Renal cortex interstitium (tissue), 11 donors: ENCODE measurements around the gene ABCC1. TPM values are rescaled to one million over a fixed set of nuclear protein-coding genes. Genes with fewer than 3 reads are reported as not detected.

Experiments used
- DNase-seq, 11 donors: peaks; one replicate each; pipeline ENCODE4 v3.0.0-alpha.2; 2013; ENCODE audit warnings: low read depth in 9 of 11, low spot score in 4 of 11; ENCODE audit errors: extremely low read depth in 1 of 11
- polyA plus RNA-seq, 3 donors: library from polyadenylated mRNA; unstranded; fragments of 120-200 nt; gene quantifications; one replicate each; pipeline ENCODE4 v1.2.1, GENCODE V29; 2013; ENCODE audit not compliant: insufficient read length in 3 of 3

Gene ABCC1
- polyA plus RNA-seq, 3 donors, result 24.7 to 35.0 (median 25.4) TPM

DNA sequence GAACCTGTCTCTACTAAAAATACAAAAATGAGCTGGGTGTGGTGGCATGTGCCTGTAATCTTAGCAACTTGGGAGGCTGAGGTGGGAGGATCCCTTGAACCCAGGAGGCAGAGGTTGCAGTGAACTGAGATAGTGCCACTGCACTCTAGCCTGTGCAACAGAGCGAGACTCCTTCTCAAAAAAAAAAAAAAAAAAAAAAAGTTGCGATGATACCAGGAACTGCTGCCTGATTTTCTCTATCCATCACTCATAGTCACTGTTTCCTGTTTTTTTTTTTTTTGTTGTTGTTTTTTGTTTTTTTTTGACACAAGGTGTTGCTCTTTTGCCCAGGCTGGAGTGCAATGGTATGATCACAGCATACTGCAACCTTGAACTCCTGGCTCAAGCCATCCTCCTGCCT, 59.2 kb downstream of the ABCC1 start:
- DNase-seq, result no peak

DNA sequence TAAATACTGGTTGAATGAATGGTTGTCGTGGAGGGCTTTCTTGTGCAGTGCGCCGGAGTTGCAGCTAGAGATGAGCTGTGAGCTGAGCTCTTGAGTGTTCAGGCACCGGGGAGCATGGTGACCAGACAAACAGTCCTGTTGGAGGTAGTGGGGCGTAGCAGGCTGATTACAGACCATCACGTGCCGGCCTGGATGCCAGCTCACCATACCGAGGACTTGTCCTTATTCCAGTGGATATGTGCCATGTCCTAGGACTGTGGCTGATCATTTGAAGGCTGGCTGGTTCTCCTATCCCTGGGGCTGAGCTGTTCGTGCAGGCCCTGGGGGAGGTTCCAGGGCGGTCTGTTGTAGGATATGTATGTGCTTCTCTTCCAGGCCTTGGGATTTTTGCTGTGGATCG, 60.0 kb downstream of the ABCC1 start:
- DNase-seq, result no peak

DNA sequence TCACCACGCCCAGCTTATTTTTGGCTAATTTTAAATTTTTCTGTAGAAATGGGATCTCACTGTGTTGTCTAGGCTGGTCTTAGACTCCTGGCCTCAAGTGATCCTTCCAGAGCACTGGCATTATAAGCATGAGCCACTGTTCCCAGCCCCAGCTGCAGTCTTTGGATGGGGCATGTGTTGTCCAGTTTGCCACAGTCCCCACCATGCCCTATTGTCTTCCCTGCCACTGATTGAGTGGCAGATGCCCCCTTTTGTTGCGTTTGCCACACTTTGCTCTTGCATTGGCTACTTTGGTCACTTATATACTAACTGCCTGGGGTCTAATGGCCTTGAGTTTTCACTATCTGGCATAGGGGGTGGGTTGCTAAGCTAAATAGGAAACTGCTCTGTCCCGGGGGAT, 60.8 kb downstream of the ABCC1 start:
- DNase-seq, result no peak

DNA sequence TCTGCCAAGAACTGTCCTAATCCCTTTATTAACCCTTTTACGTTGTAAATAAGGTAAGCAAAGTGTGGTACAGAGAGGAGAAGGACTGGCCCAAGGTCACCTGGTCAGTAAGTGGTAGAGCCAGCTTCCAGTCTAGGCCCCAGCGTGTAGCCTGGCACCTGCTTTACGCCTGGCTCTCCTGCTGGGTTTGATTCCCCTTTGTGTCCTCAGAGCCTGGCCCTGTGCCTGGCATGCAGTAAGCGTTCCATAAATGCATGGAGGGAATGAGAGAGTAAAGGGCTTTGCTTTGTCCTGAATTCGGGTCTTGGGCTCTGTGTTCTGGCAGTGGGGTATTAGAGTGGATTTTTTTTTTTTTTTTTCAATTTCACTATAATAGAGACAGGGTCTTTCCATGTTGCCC, 62.7 kb downstream of the ABCC1 start:
- no peak for DNase-seq

DNA sequence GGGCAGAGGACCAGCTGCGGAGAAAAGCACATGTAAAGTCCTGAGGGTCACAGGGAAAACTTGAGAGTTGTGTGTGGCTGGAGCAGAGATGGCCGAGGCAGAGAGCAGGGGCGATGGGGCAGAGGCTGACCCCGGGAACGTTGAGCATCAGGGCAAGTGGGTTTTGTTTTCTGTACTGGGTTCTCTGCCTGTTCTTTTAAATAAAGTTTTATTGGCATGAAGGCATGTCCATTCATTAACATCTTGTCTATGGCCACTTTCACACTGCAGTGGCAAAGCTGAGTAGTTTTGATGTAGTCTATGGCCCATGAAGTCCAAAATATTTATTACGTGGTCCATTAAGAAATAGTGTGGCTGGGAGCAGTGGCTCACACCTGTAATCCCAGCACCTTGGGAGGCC, 64.4 kb downstream of the ABCC1 start:
- DNase-seq, result no peak

DNA sequence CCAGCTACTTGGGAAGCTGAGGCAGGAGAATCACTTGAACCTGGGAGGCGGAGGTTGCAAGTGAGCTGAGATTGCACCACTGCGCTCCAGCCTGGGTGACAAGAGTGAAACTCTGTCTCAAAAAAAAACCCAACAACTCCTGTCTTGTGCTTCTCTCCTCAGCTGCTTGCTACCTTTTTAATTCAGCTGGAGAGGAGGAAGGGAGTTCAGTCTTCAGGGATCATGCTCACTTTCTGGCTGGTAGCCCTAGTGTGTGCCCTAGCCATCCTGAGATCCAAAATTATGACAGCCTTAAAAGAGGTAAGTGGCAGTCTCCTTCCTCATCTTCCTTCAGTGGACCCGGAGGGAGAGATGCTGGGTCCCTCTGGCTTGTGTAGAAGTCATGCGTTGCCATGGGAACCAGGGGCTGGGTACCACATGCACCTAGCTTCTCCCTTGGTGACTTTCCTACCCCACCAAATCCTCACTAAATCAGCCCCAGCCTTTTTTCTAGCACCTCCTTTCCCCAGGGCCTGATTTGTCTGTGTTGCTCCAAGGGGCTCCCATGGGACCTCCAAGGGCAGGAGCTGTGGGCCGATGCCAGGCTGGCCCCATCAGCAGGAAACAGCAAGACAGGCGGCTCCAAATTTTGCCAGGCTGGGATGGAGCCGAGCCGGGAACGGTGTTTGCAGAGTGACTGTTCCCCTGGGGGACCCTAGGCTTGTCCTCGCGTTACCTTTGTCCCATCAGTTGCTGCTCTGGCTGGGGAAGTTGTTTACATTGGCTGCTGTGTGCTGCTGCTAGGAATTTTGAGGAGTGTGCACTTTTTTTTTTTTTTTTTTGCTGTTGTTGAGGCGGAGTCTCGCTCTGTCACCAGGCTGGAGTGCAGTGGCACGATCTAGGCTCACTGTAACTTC, 65.2 kb downstream of the ABCC1 start:
- DNase-seq, result no peak

DNA sequence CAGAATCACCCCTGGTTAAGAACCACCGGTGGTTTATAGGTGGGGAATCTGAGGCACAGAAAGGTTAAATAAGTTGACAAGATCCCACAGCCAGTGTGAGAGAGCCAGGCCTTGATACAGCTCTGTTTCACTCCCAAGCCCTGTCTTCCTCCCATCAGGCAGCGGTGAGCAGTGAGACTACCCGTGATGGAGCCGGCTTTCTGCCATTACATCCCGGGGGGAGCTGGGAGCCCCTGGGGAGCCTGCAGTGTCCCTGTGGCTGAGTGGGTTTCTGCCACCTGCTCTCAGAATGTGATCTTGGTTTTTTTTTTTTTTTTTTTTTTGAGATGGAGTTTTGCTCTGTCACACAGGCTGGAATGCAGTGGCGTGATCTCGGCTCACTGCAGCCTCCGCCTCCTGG, 66.4 kb downstream of the ABCC1 start:
- no peak for DNase-seq

DNA sequence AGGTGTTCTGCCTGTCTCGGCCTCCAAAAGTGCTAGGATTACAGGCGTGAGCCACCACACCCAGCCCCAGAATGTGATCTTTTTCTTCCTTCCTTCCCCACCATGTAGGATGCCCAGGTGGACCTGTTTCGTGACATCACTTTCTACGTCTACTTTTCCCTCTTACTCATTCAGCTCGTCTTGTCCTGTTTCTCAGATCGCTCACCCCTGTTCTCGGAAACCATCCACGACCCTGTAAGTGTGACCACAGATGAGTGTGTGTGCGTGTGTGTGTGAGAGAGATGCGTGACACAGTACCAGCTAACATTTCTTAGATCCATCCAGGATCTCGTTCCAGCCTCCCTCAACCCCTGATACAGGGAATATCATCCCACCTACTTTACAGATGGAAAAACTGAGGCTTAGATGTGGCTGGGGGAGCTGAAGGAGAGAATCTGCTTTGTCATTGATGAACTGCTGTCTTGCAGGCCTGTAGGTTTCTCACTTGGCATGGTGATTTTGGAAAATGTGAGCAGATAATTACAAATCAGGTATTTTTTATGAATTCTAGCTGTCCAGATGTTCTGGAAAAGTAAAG, 67.1 kb downstream of the ABCC1 start:
- no peak for DNase-seq

DNA sequence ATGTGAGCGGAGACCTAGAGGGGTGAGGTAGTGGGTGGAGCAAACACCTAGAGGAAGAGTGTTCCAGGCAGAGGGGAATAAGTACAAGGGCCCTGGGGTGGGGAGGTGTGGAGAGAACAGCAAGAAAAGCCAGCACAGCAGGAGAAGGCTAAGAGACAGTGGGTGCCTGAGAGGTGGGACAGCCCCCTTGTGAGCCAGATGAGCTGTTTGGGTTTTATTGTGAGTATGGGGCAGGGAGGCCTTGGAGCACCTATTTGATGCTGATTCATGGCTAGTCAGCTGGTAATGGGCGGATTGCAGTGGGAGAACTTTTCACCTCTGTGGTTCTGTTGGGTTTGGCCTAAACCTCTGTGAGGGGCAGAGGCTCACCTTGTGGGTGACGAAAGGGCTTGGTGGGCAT, 68.4 kb downstream of the ABCC1 start:
- no peak for DNase-seq

DNA sequence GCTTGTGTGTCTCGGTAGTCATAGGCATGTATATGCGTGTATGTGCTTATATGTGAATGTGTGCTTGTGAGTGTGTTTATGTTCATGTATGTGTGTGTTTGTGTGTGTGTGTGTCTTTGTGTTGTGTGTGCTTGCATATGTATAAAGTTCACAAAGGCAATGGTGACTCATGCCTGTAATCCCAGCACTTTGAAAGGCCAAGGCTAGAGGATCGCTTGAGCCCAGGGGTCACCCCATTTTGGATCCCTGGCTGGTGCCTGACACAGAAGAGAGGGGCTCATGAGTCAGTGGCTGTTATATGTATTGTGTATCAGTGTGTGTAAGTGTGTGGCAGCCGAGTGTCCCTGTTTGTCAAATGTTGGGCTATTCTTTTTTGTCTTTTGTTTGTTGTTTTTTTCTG, 69.3 kb downstream of the ABCC1 start:
- DNase-seq, result no peak

DNA sequence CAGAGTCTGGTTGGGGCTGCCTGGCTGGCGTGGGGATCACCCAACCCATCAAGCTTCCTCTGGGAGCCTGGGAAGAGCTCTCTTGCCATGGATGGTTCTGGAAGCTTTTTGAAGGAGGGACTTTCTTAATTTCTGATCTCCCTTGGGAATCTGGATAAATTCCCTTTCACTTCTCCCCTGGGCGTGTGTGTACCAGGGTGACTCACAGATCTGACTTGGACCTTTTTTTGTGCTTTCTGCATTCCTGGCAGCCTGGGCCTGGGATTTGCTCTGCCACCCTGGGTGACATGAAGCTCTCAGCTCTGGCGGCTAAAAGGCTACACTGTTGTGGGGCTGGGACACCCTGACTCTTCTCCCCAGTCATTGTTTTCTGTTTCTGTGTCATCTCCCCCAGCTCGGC, 70.1 kb downstream of the ABCC1 start:
- no peak for DNase-seq

DNA sequence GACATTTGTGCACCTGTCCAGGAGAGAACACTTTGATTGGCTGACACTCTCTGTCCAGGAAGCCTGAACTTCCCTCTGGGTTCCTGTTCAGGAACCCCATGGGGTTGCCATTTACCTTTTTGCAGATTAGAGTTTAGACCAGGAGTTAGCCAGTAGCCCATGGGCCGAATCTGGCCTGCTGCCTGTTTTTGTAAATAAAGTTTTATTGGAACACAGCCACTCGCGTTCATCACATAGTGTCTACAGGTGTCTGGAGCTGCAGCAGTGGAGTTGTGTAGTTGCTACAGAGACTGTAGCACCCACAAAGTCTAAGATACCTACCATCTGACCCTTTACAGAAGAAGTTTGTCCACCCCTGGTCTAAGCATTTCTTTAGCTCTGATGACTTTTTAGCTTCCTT, 70.9 kb downstream of the ABCC1 start:
- no peak for DNase-seq

DNA sequence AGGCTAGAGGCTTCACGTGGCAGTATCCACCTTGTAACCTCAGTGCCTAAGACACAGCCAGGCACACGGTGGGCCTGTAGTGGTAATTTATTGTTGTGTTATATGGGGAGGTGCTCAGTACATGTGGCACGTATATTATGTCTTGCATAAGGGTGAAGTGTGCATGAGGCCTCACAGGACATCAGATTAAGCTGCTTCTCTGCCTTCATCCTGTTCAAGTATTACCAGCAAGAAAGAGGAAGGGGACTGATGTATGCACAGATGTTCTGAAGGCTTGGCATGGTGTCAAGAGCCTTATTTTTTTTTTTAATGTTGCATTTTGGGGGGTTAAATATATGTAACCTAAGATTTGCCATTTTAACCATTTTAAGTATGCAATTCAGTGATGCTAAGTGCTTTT, 71.6 kb downstream of the ABCC1 start:
- no peak for DNase-seq

DNA sequence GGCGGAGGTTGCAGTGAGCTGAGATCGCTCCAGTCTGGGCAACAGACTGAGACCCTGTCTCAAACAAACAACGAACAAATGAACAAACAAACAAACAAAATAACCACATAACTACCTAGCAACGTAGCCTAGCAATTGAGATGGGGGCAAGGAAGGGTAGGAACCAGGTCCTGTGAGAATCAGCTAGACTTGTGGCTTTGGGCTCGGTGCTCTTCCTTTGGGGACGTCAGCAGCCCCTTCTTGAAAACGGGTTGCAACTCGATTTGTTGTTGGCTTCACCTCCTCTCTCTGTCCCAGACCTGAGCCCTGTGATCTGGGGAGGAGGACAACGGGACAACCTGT, 72.2 kb downstream of the ABCC1 start:
- no peak for DNase-seq

DNA sequence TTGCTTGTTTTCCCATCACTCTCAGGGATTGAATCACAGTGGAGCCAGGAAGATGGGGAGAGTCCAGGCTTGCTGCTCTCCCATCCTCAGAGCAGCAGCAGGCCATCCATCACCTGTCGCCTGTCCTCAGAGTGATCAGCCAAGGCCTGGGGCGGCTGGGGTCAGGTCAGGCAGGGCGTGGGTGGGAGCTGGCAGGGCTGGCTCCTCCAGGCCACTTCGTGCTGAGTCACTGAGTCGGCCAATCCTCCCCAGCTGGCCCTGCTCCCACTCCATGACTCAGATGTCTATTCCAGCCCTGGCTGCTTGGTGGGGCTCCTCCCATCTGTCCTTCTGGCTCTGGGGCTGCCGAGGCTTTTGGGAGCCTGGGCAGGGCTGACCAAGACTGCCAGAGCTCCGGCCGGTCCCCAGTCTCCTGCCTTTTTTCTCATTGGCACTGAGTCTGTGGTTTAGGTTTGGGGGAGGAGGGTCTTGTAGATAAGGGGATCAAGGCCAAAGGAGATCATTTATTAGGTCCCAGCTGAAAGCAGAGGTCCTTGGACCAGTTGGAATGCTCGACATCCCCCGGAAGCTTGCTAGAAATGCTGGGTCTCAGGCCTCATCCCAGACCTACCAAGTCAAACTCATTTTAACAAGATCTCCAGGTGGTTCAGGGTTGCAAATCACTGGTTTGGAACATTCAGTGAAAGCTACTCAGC, 72.7 kb downstream of the ABCC1 start:
- DNase-seq, result peak in 9 of 11 donors; percentile 53 to 81 (median 70)

DNA sequence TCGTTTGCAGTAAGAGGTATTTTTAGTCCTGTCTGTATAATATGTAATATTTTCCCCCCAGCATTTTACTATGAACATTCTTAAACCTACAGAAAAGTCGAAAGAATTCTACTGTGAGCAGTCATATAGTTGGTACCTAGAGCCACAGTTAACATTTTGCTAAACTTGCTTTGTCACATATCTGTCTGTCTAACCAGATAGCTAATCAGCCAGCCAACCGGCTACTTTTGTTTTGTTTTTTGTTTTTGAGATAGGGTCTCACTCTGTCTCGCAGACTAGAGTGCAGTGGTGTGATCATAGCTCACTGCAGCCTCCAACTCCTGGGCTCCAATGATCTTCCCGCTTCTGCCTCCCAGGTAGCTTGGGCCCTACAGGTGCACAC, 73.3 kb downstream of the ABCC1 start:
- DNase-seq, result no peak

DNA sequence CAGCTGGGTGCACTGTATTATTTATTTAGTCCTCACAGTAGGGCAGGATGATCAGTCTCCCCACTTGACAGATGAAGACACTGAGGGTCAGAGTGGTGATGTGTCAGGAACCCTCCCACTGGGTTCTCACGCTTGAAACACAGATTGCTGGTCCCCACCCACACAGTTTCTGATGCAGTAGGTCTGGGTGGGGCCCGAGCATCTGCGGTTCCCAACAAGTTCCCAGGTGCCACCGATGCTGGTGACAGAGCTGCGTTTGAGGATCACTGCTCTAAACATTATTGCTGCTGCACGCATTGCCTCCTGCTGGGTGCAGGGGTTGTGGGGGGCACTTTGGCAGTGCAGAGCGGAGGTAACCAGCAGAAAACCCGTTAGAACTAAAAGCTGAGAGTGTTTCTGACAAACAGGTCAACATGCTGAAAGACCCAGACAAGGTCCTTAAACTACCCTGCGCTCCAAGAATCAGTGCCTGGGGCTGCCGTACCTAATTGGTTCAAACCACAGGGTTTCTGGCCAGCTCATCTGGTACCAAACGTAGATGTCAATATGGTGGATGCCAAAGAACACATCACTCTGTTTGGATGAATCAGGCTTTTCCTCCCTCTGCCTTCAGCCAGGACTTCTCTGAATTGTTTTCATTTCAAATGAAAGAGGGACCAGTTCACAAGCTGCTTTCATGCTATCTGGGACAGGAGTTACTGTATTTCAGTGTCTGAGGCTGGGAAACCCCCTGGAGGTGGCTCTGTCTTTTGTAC, 76.0 kb downstream of the ABCC1 start:
- DNase-seq, result no peak

DNA sequence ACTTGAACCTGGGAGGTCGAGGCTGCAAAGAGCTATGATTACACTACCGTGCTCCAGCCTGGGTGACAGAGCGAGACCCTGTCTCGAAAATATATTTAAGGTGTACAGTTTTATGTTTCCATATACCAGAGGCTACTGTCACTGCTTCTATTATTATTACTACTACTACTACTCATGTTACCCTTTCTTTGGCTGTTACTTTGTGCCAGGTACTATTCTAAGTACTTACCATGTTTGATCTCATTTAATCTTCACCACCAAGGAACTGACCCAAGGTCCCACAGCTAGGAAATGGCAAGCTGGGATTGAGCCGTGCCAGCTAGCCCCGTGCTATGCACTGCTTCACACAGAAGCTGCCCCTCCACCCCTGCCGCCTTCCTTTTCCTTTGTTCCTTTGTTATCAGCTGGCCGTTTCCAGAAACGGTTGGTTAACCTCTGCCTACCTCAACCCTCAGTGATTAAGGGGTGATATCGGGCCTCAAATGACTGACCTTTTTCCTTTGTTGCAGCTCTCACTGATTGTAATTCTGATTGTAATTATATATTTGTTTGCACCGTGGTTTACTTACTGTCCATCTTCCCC, 78.4 kb downstream of the ABCC1 start:
- DNase-seq, result no peak

DNA sequence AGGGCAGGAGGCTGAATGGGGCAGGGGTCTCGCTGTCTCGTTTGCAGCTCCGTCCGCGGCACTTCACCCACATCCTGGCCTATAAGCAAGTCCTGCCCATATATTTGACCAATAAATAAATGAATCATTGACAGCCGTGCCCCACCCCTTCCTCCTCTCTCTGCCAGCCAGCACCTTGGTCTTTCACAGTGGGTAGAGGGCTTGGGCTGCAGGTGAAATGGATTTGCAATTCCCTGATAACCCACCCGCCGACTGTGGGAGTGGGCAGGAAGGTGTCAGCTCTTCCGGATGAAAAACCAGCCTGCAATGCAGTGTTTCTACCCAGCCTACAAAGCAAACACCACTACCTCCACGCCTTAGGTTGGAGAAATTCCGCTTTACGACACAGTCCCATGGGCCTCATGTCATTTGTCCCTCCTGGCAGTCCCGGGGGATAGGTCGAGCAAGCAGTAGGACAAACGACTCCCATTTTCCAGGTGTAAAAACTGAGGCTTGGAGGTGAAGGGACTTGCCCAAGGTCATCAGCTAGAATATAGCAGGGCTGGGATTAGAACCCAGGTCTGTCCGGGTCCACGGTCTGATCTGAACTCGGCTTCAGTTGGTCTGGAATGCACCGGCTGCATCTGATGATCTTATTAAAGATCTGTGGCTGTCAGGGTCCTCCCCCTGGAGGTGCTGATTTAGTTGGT, 79.0 kb downstream of the ABCC1 start:
- DNase-seq, result no peak
